Measurements from ENCODE around the gene CEP152.

CEP152 gene

GRCh38 chr15:48828906-48829305 lies 18.0 kb upstream of the CEP152 start:
- Histone ChIP-seq H3K9me3 (ENCODE audit: insufficient read depth, low read length) (no peaks in the 10 kb centered on the region), H4K20me1 (ENCODE audit: low read depth, low read length) (no peaks in the 10 kb centered on the region), H3K4me2 (ENCODE audit: low read depth, low read length, poor library complexity, severe bottlenecking) (no peak overlapping the region), H3K27me3 (ENCODE audit: low read length) (no peaks in the 10 kb centered on the region), H3K9ac (ENCODE audit: low read length) (no peak overlapping the region), H2AFZ (ENCODE audit: low read depth, low read length, severe bottlenecking) (no peak overlapping the region), H3K36me3 (ENCODE audit: low read length) (no peaks in the 10 kb centered on the region), H3F3A (ENCODE audit: insufficient read depth) (no peaks in the 10 kb centered on the region), H3K4me3 (ENCODE audit: insufficient read depth, low read length, poor library complexity, severe bottlenecking) (no peak overlapping the region), H3K9me2 (replicated peaks; ENCODE audit: insufficient read depth, low read length) (no peaks in the 10 kb centered on the region), H3K27ac (ENCODE audit: low read depth, low read length) (no peak overlapping the region), H3K79me2 (ENCODE audit: insufficient read depth, low read length) (no peaks in the 10 kb centered on the region)
- no peak for TF ChIP-seq EZH2phosphoT487 (conservative IDR thresholded peaks at IDR 0.05; ENCODE audit: low read length)
- no peak for TF ChIP-seq CTCF (IDR thresholded peaks at IDR 0.05; ENCODE audit: insufficient read depth, low read length, poor library complexity, severe bottlenecking)

GRCh38 chr15:48828471-48828870 lies 17.6 kb upstream of the CEP152 start:
- Histone ChIP-seq H3K9ac (ENCODE audit: low read length) (no peak overlapping the region), H3K9me2 (replicated peaks; ENCODE audit: insufficient read depth, low read length) (no peaks in the 10 kb centered on the region), H3K4me2 (ENCODE audit: low read depth, low read length, poor library complexity, severe bottlenecking) (no peak overlapping the region), H3K27me3 (ENCODE audit: low read length) (no peaks in the 10 kb centered on the region), H3K4me3 (ENCODE audit: insufficient read depth, low read length, poor library complexity, severe bottlenecking) (no peak overlapping the region), H3F3A (ENCODE audit: insufficient read depth) (no peaks in the 10 kb centered on the region), H4K20me1 (ENCODE audit: low read depth, low read length) (no peaks in the 10 kb centered on the region), H3K9me3 (ENCODE audit: insufficient read depth, low read length) (no peaks in the 10 kb centered on the region), H3K79me2 (ENCODE audit: insufficient read depth, low read length) (no peaks in the 10 kb centered on the region), H3K36me3 (ENCODE audit: low read length) (no peaks in the 10 kb centered on the region), H2AFZ (ENCODE audit: low read depth, low read length, severe bottlenecking) (no peak overlapping the region), H3K27ac (ENCODE audit: low read depth, low read length) (no peak overlapping the region)
- no peak for TF ChIP-seq EZH2phosphoT487 (conservative IDR thresholded peaks at IDR 0.05; ENCODE audit: low read length)

GRCh38 chr15:48825075-48825474 lies 14.2 kb upstream of the CEP152 start:
- no peak overlapping the region for H3K4me3 ChIP-seq (ENCODE audit: insufficient read depth, low read length, poor library complexity, severe bottlenecking)
- H3K36me3 ChIP-seq (ENCODE audit: low read length) = no peaks in the 10 kb centered on the region
- TF ChIP-seq EZH2phosphoT487 (conservative IDR thresholded peaks at IDR 0.05; ENCODE audit: low read length) (no peak), CTCF (IDR thresholded peaks at IDR 0.05; ENCODE audit: insufficient read depth, low read length, poor library complexity, severe bottlenecking) (no peak)
- no peaks in the 10 kb centered on the region for H3F3A ChIP-seq (ENCODE audit: insufficient read depth)
- H3K27me3 ChIP-seq (ENCODE audit: low read length) = no peaks in the 10 kb centered on the region
- H3K27ac ChIP-seq (ENCODE audit: low read depth, low read length) = no peak overlapping the region
- no peak overlapping the region for H3K4me2 ChIP-seq (ENCODE audit: low read depth, low read length, poor library complexity, severe bottlenecking)
- H4K20me1 ChIP-seq (ENCODE audit: low read depth, low read length) = no peaks in the 10 kb centered on the region
- H3K9me3 ChIP-seq (ENCODE audit: insufficient read depth, low read length) = no peaks in the 10 kb centered on the region
- no peaks in the 10 kb centered on the region for H3K79me2 ChIP-seq (ENCODE audit: insufficient read depth, low read length)
- no peaks in the 10 kb centered on the region for H3K9me2 ChIP-seq (replicated peaks; ENCODE audit: insufficient read depth, low read length)
- no peak overlapping the region for H3K9ac ChIP-seq (ENCODE audit: low read length)
- no peak overlapping the region for H2AFZ ChIP-seq (ENCODE audit: low read depth, low read length, severe bottlenecking)

- H3K4me2 ChIP-seq (ENCODE audit: low read depth, low read length, poor library complexity, severe bottlenecking) = no peak overlapping the region
- H3K9ac ChIP-seq (ENCODE audit: low read length) = no peak overlapping the region
- H4K20me1 ChIP-seq (ENCODE audit: low read depth, low read length) = no peaks in the 10 kb centered on the region
- H3K9me2 ChIP-seq (replicated peaks; ENCODE audit: insufficient read depth, low read length) = no peaks in the 10 kb centered on the region
- H3K36me3 ChIP-seq (ENCODE audit: low read length) = no peaks in the 10 kb centered on the region
- H3K79me2 ChIP-seq (ENCODE audit: insufficient read depth, low read length) = no peaks in the 10 kb centered on the region
- no peak for TF ChIP-seq EZH2phosphoT487 (conservative IDR thresholded peaks at IDR 0.05; ENCODE audit: low read length)
- TF ChIP-seq CTCF (IDR thresholded peaks at IDR 0.05; ENCODE audit: insufficient read depth, low read length, poor library complexity, severe bottlenecking) = no peak
- no peaks in the 10 kb centered on the region for H3F3A ChIP-seq (ENCODE audit: insufficient read depth)
- H3K27me3 ChIP-seq (ENCODE audit: low read length) = no peaks in the 10 kb centered on the region
- no peak overlapping the region for H3K4me3 ChIP-seq (ENCODE audit: insufficient read depth, low read length, poor library complexity, severe bottlenecking)
- H2AFZ ChIP-seq (ENCODE audit: low read depth, low read length, severe bottlenecking) = no peak overlapping the region
- no peaks in the 10 kb centered on the region for H3K9me3 ChIP-seq (ENCODE audit: insufficient read depth, low read length)
- H3K27ac ChIP-seq (ENCODE audit: low read depth, low read length) = no peak overlapping the region
These were observed 12.8 kb upstream of the CEP152 start for GRCh38 chr15:48823706-48824105.

All from SU-DHL-6 (cell line).